WTC11 (cell line): Measurements from ENCODE around the gene WRAP73. TPM values are rescaled to one million over a fixed set of nuclear protein-coding genes. Genes with fewer than 3 reads are reported as not detected.

Experiments used
- ATAC-seq: fragments of 200-7000 bp; cut with Tn5 transposase; 2 replicates; pipeline ENCODE4 v1.10.0; 2021; ENCODE audit warnings: mild to moderate bottlenecking, moderate library complexity
- CTCF ChIA-PET: fragments of 300-600 bp; sonication (Branson Sonifier 250); formaldehyde crosslinking; loops from one replicate; lab custom pipeline; 2021; ENCODE audit warnings: antibody characterized with exemption; lab: Charles Lee
- POLR2A ChIA-PET: fragments of 350-600 bp; sonication (Branson Sonifier 250); formaldehyde crosslinking; loops from one replicate; lab custom pipeline; 2021; ENCODE audit warnings: antibody characterized with exemption; lab: Charles Lee
- DNase-seq: peaks from one replicate; pipeline ENCODE4 v3.0.0; 2021; ENCODE audit warnings: low spot score
- H3K27ac Mint-ChIP-seq: 2 replicates; pipeline ENCODE4 v1.8.0; 2021; ENCODE audit warnings: mixed read lengths
- H3K27me3 Mint-ChIP-seq: 2 replicates; pipeline ENCODE4 v1.8.0; 2021; ENCODE audit warnings: low read depth, mild to moderate bottlenecking, moderate library complexity, mixed read lengths
- H3K36me3 Mint-ChIP-seq: 2 replicates; pipeline ENCODE4 v1.8.0; 2021; ENCODE audit warnings: mixed read lengths
- H3K4me1 Mint-ChIP-seq: 2 replicates; pipeline ENCODE4 v1.8.0; 2022; ENCODE audit warnings: mixed read lengths
- H3K4me3 Mint-ChIP-seq: 2 replicates; pipeline ENCODE4 v1.8.0; 2021; ENCODE audit warnings: mild to moderate bottlenecking, moderate library complexity, mixed read lengths
- H3K9me3 Mint-ChIP-seq: 2 replicates; pipeline ENCODE4 v1.8.0; 2021; ENCODE audit warnings: mixed read lengths
- ELF4 ChIP-seq: sonication (generic); formaldehyde crosslinking; IDR thresholded peaks from 2 replicates; pipeline ENCODE4 v1.8.1; 2022; ENCODE audit warnings: low read depth, mild to moderate bottlenecking, moderate library complexity, missing genetic modification reagents
- EMX1 ChIP-seq: fragments of 250-450 bp; sonication (Bioruptor Pico); IDR thresholded peaks from 2 replicates; pipeline ENCODE4 v1.8.0; 2021; ENCODE audit warnings: mild to moderate bottlenecking
- ESRRA ChIP-seq: sonication (generic); formaldehyde crosslinking; IDR thresholded peaks from 2 replicates; pipeline ENCODE4 v1.8.1; 2022; ENCODE audit warnings: mild to moderate bottlenecking, missing genetic modification reagents, borderline replicate concordance
- GABPB1 ChIP-seq: sonication (generic); formaldehyde crosslinking; IDR thresholded peaks from 2 replicates; pipeline ENCODE4 v1.8.1; 2023; ENCODE audit warnings: mild to moderate bottlenecking, missing genetic modification reagents
- GTF2I ChIP-seq: fragments of 250-450 bp; sonication (Bioruptor Pico); conservative IDR thresholded peaks from 2 replicates; pipeline ENCODE4 v1.4.0; 2021; ENCODE audit warnings: mild to moderate bottlenecking
- HMGA2 ChIP-seq: fragments of 250-450 bp; sonication (Bioruptor Pico); IDR thresholded peaks from 2 replicates; pipeline ENCODE4 v1.4.0; 2021; ENCODE audit warnings: mild to moderate bottlenecking, moderate library complexity
- KAT7 ChIP-seq: sonication (generic); formaldehyde crosslinking; IDR thresholded peaks from 2 replicates; pipeline ENCODE4 v1.8.1; 2023; ENCODE audit warnings: missing genetic modification reagents, mild to moderate bottlenecking, borderline replicate concordance
- NFATC4 ChIP-seq: fragments of 250-450 bp; sonication (Bioruptor Pico); IDR thresholded peaks from 2 replicates; pipeline ENCODE4 v1.9.0; 2021; ENCODE audit warnings: mild to moderate bottlenecking
- NR1H2 ChIP-seq: sonication (generic); formaldehyde crosslinking; IDR thresholded peaks from 2 replicates; pipeline ENCODE4 v1.9.0; 2021; ENCODE audit warnings: mild to moderate bottlenecking, moderate library complexity, missing genetic modification reagents
- SMAD3 ChIP-seq: sonication (generic); formaldehyde crosslinking; IDR thresholded peaks from 2 replicates; pipeline ENCODE4 v1.8.0; 2022; ENCODE audit warnings: missing genetic modification reagents, mild to moderate bottlenecking, borderline replicate concordance
- SMAD4 ChIP-seq: sonication (generic); formaldehyde crosslinking; IDR thresholded peaks from 2 replicates; pipeline ENCODE4 v1.8.0; 2022; ENCODE audit warnings: mild to moderate bottlenecking, missing genetic modification reagents
- SP1 ChIP-seq: sonication (generic); formaldehyde crosslinking; conservative IDR thresholded peaks from 2 replicates; pipeline ENCODE4 v1.8.1; 2022; ENCODE audit warnings: missing genetic modification reagents
- ZNF263 ChIP-seq: sonication (generic); formaldehyde crosslinking; IDR thresholded peaks from 2 replicates; pipeline ENCODE4 v1.8.1; 2022; ENCODE audit warnings: low read depth, mild to moderate bottlenecking, moderate library complexity, missing genetic modification reagents
- ZNF416 ChIP-seq: fragments of 250-450 bp; sonication (Bioruptor Pico); IDR thresholded peaks from 2 replicates; pipeline ENCODE4 v1.9.0; 2021; ENCODE audit warnings: mild to moderate bottlenecking, inconsistent platforms
- total RNA-seq: library from RNA; stranded (reverse); gene quantifications from 3 replicates; pipeline ENCODE4 v1.2.3, GENCODE V29; 2021
- TF ChIP-seq, protein P1 (sequence below): sonication (generic); formaldehyde crosslinking; conservative IDR thresholded peaks from 2 replicates; pipeline ENCODE4 v1.8.1; 2022; ENCODE audit warnings: mild to moderate bottlenecking, missing genetic modification reagents
- TF ChIP-seq, protein P2 (sequence below): sonication (generic); formaldehyde crosslinking; IDR thresholded peaks from 2 replicates; pipeline ENCODE4 v1.8.0; 2022; ENCODE audit warnings: mild to moderate bottlenecking, missing genetic modification reagents
- TF ChIP-seq, protein P3 (sequence below): fragments of 250-450 bp; sonication (Bioruptor Pico); IDR thresholded peaks from 2 replicates; pipeline ENCODE4 v1.9.0; 2021; ENCODE audit warnings: mild to moderate bottlenecking
- TF ChIP-seq, protein P4 (sequence below): fragments of 200-600 bp; IDR thresholded peaks from 2 replicates; pipeline ENCODE4 v1.8.0; 2022; ENCODE audit warnings: antibody characterized with exemption
- TF ChIP-seq, protein P5 (sequence below): sonication (generic); formaldehyde crosslinking; conservative IDR thresholded peaks from 2 replicates; pipeline ENCODE4 v1.8.1; 2023; ENCODE audit warnings: mild to moderate bottlenecking, low read depth, missing genetic modification reagents, moderate library complexity
- TF ChIP-seq, protein P6 (sequence below): sonication (generic); formaldehyde crosslinking; IDR thresholded peaks from 2 replicates; pipeline ENCODE4 v1.8.1; 2023; ENCODE audit warnings: mild to moderate bottlenecking, missing genetic modification reagents
- TF ChIP-seq, protein P7 (sequence below): sonication (generic); formaldehyde crosslinking; IDR thresholded peaks from 2 replicates; pipeline ENCODE4 v1.8.1; 2023; ENCODE audit warnings: mild to moderate bottlenecking, moderate library complexity, missing genetic modification reagents
- TF ChIP-seq, protein P8 (sequence below): sonication (generic); formaldehyde crosslinking; IDR thresholded peaks from 2 replicates; pipeline ENCODE4 v1.8.1; 2022; ENCODE audit warnings: low read depth, mild to moderate bottlenecking, moderate library complexity, missing genetic modification reagents, borderline replicate concordance

WRAP73 gene
- total RNA-seq, 1 experiment from 2014 or later: 39.2 TPM

DNA sequence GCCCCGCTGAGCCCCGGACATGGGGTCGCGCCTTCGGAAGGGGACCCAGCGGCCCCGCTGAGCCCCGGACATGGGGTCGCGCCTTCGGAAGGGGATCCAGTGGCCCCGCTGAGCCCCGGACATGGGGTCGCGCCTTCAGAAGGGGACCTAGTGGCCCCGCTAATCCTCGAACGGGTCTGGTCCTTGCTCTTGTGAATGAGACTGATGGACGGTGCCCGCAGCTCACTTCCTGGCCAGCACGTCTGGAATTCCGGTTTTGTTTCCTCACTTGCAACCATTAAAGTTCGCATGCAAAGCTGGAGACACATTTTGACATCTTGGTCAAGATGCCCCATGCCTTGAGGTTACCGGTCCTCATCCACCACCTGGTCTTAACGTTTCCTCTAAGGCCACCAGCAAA is 5.6 kb downstream of the WRAP73 start:
- ChIA-PET CTCF (no interaction called here), POLR2A (no interaction called here)
- H3K27me3 Mint-ChIP-seq: no peaks in the 10 kb centered on the region
- H3K4me1 Mint-ChIP-seq: peaks cover 5% of the 10 kb centered on the region; the same call in 1 of the 2 replicates
- DNase-seq (no peak), ATAC-seq (no peak)
- H3K27ac Mint-ChIP-seq: peak overlapping the region; percentile 18; the same call in 1 of the 2 replicates
- TF ChIP-seq GABPB1 (CRISPR knock-in tag) (no peak), EMX1 (CRISPR knock-in tag) (no peak)
- peaks cover 15% of the 10 kb centered on the region for H3K36me3 Mint-ChIP-seq
- H3K4me3 Mint-ChIP-seq: no peak overlapping the region
- no peaks in the 10 kb centered on the region for H3K9me3 Mint-ChIP-seq

DNA sequence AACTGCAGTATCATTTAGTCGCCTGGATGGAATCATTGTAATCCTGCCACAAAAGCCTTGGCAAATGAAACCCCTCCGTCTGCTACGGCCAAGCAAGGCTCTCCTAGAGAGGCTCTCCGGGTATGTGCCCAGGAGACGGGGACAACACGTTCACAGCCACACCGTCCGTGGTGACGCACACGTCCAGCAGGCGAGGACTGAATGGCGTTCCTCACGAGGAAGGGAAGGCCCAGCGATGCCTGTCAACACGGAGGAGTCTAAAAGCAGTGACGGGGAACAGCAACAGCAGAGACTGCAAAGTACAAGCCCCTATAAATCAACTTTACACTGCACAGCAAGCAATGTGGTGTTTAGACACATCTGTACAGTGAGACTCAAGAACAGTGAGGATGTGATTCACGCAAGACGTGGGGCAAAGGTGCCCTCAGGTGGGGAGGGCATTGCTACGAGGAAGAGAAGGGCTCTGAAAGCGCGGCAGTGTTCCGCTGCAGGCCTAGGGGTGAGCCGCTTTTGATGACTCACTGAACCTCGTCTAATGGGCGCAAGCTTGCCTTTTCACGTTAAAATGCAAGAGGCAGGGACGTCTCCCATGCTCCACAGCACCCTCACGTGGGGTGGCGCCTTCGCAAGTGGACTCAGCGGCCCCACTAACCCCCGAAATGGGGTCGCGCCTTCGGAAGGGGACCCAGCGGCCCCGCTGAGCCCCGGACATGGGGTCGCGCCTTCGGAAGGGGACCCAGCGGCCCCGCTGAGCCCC is 6.8 kb downstream of the WRAP73 start:
- DNase-seq: peak; percentile 10
- POLR2A ChIA-PET: no interaction called here
- ATAC-seq: no peak
- H3K36me3 Mint-ChIP-seq: peaks cover 21% of the 10 kb centered on the region
- TF ChIP-seq ZNF416 (CRISPR knock-in tag): no peak
- TF ChIP-seq SMAD3: no peak
- no peak for TF ChIP-seq ZNF263 (CRISPR knock-in tag)
- TF ChIP-seq, protein P1, sequence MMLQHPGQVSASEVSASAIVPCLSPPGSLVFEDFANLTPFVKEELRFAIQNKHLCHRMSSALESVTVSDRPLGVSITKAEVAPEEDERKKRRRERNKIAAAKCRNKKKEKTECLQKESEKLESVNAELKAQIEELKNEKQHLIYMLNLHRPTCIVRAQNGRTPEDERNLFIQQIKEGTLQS (CRISPR knock-in tag): no peak
- TF ChIP-seq, protein P2, sequence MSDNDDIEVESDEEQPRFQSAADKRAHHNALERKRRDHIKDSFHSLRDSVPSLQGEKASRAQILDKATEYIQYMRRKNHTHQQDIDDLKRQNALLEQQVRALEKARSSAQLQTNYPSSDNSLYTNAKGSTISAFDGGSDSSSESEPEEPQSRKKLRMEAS: no peak
- TF ChIP-seq, protein P3, sequence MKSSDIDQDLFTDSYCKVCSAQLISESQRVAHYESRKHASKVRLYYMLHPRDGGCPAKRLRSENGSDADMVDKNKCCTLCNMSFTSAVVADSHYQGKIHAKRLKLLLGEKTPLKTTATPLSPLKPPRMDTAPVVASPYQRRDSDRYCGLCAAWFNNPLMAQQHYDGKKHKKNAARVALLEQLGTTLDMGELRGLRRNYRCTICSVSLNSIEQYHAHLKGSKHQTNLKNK: no peak
- TF ChIP-seq HMGA2: no peak
- no peak for TF ChIP-seq ESRRA (CRISPR knock-in tag)
- TF ChIP-seq, protein P4, sequence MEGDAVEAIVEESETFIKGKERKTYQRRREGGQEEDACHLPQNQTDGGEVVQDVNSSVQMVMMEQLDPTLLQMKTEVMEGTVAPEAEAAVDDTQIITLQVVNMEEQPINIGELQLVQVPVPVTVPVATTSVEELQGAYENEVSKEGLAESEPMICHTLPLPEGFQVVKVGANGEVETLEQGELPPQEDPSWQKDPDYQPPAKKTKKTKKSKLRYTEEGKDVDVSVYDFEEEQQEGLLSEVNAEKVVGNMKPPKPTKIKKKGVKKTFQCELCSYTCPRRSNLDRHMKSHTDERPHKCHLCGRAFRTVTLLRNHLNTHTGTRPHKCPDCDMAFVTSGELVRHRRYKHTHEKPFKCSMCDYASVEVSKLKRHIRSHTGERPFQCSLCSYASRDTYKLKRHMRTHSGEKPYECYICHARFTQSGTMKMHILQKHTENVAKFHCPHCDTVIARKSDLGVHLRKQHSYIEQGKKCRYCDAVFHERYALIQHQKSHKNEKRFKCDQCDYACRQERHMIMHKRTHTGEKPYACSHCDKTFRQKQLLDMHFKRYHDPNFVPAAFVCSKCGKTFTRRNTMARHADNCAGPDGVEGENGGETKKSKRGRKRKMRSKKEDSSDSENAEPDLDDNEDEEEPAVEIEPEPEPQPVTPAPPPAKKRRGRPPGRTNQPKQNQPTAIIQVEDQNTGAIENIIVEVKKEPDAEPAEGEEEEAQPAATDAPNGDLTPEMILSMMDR: no peak
- no peak for TF ChIP-seq ELF4 (CRISPR knock-in tag)
- no peak for TF ChIP-seq KAT7 (CRISPR knock-in tag)
- TF ChIP-seq SP1 (CRISPR knock-in tag): no peak
- TF ChIP-seq SMAD4: no peak
- TF ChIP-seq NR1H2 (CRISPR knock-in tag): no peak
- TF ChIP-seq, protein P5, sequence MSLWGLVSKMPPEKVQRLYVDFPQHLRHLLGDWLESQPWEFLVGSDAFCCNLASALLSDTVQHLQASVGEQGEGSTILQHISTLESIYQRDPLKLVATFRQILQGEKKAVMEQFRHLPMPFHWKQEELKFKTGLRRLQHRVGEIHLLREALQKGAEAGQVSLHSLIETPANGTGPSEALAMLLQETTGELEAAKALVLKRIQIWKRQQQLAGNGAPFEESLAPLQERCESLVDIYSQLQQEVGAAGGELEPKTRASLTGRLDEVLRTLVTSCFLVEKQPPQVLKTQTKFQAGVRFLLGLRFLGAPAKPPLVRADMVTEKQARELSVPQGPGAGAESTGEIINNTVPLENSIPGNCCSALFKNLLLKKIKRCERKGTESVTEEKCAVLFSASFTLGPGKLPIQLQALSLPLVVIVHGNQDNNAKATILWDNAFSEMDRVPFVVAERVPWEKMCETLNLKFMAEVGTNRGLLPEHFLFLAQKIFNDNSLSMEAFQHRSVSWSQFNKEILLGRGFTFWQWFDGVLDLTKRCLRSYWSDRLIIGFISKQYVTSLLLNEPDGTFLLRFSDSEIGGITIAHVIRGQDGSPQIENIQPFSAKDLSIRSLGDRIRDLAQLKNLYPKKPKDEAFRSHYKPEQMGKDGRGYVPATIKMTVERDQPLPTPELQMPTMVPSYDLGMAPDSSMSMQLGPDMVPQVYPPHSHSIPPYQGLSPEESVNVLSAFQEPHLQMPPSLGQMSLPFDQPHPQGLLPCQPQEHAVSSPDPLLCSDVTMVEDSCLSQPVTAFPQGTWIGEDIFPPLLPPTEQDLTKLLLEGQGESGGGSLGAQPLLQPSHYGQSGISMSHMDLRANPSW (CRISPR knock-in tag): no peak
- H3K4me3 Mint-ChIP-seq: no peak overlapping the region
- CTCF ChIA-PET: no interaction called here
- H3K9me3 Mint-ChIP-seq: no peaks in the 10 kb centered on the region
- peak overlapping the region; percentile 86 for H3K27ac Mint-ChIP-seq
- H3K4me1 Mint-ChIP-seq: no peaks in the 10 kb centered on the region
- H3K27me3 Mint-ChIP-seq: no peaks in the 10 kb centered on the region

DNA sequence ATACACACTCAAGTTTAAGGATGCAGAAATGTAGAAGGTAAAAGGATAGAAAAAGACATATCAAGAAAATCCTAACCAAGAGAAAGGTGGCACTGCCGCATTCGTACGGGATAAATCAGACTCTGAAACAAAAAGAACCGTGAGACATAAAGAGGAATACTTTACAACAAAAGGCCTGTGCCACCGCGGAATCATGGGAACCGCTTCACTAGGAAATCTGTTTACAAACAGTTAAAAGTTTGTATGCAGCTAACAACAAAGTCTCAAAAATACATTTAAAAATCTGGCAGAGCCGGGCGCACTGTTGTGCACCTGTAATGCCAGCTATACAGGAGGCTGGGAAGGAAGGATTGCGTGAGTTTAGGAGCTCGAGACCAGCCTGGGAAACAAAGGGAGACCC is 8.1 kb downstream of the WRAP73 start:
- no peaks in the 10 kb centered on the region for H3K4me1 Mint-ChIP-seq
- TF ChIP-seq NFATC4 (CRISPR knock-in tag) (no peak), GTF2I (CRISPR knock-in tag) (no peak)
- TF ChIP-seq, protein P6, sequence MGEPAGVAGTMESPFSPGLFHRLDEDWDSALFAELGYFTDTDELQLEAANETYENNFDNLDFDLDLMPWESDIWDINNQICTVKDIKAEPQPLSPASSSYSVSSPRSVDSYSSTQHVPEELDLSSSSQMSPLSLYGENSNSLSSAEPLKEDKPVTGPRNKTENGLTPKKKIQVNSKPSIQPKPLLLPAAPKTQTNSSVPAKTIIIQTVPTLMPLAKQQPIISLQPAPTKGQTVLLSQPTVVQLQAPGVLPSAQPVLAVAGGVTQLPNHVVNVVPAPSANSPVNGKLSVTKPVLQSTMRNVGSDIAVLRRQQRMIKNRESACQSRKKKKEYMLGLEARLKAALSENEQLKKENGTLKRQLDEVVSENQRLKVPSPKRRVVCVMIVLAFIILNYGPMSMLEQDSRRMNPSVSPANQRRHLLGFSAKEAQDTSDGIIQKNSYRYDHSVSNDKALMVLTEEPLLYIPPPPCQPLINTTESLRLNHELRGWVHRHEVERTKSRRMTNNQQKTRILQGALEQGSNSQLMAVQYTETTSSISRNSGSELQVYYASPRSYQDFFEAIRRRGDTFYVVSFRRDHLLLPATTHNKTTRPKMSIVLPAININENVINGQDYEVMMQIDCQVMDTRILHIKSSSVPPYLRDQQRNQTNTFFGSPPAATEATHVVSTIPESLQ (CRISPR knock-in tag): no peak
- TF ChIP-seq, protein P2: no peak
- TF ChIP-seq, protein P7, sequence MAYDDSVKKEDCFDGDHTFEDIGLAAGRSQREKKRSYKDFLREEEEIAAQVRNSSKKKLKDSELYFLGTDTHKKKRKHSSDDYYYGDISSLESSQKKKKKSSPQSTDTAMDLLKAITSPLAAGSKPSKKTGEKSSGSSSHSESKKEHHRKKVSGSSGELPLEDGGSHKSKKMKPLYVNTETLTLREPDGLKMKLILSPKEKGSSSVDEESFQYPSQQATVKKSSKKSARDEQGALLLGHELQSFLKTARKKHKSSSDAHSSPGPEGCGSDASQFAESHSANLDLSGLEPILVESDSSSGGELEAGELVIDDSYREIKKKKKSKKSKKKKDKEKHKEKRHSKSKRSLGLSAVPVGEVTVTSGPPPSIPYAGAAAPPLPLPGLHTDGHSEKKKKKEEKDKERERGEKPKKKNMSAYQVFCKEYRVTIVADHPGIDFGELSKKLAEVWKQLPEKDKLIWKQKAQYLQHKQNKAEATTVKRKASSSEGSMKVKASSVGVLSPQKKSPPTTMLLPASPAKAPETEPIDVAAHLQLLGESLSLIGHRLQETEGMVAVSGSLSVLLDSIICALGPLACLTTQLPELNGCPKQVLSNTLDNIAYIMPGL (CRISPR knock-in tag): no peak
- TF ChIP-seq, protein P8, sequence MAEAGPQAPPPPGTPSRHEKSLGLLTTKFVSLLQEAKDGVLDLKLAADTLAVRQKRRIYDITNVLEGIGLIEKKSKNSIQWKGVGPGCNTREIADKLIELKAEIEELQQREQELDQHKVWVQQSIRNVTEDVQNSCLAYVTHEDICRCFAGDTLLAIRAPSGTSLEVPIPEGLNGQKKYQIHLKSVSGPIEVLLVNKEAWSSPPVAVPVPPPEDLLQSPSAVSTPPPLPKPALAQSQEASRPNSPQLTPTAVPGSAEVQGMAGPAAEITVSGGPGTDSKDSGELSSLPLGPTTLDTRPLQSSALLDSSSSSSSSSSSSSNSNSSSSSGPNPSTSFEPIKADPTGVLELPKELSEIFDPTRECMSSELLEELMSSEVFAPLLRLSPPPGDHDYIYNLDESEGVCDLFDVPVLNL (CRISPR knock-in tag): no peak

More for the DNA sequence above, 8.1 kb downstream of the WRAP73 start:
- DNase-seq (peak; percentile 6), ATAC-seq (no peak)
- peaks cover 23% of the 10 kb centered on the region for H3K36me3 Mint-ChIP-seq
- ChIA-PET POLR2A (no interaction called here), CTCF (interaction anchor here (0.6 to 1.6 kb wide), 3 partner anchors 29 to 189 kb away, joined by 4 to 6 read pairs (median 4); no protein-coding TSS in a partner anchor)
- no peaks in the 10 kb centered on the region for H3K9me3 Mint-ChIP-seq
- H3K27ac Mint-ChIP-seq: no peak overlapping the region
- no peaks in the 10 kb centered on the region for H3K27me3 Mint-ChIP-seq
- H3K4me3 Mint-ChIP-seq: no peak overlapping the region
